ENCODE measurements around the gene SH2B2. TPM values are rescaled to one million over a fixed set of nuclear protein-coding genes. Genes with fewer than 3 reads are reported as not detected.
"Not testable (repeated sequence)": the region's sequence is repeated elsewhere in the genome, so short reads cannot be mapped to it uniquely, and the experiment has no call there.

SH2B2 gene
- total RNA-seq, 2 donors from 2014 or later: 2.4 to 4.9 TPM

DNA sequence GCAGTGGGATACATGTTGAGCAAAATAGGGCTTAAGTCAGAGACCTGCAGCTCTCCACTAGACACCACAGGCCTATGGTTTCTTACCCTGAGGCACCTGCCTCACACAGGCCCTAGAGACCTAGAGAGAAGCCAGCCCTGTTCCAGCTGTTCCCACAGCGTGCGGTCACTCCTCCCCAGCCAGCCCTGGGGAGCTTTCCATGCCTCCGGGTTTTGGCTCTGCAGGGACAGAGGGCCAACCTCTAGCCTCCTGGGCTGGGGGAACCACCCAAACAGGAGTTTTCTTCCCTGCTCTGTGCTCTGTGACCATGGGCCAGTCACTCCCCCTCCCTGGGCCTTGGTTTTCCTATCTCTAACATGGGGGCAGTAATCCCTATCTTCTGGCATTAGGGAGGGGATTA, 33.0 kb downstream of the SH2B2 start:
- H3K36me3 Mint-ChIP-seq: no peaks in the 10 kb centered on the region
- no peak overlapping the region for H3K4me3 Mint-ChIP-seq
- DNase-seq (ENCODE audit: low spot score) (peak; percentile 23), ATAC-seq (no peak)
- H3K9me3 Mint-ChIP-seq: no peaks in the 10 kb centered on the region
- H3K27me3 Mint-ChIP-seq: peaks cover 0 to 8% of the 10 kb centered on the region in 2 donors
- no peak overlapping the region for H3K27ac Mint-ChIP-seq
- H3K4me1 Mint-ChIP-seq (ENCODE audit: low read depth in 2 of 2): no peaks in the 10 kb centered on the region

DNA sequence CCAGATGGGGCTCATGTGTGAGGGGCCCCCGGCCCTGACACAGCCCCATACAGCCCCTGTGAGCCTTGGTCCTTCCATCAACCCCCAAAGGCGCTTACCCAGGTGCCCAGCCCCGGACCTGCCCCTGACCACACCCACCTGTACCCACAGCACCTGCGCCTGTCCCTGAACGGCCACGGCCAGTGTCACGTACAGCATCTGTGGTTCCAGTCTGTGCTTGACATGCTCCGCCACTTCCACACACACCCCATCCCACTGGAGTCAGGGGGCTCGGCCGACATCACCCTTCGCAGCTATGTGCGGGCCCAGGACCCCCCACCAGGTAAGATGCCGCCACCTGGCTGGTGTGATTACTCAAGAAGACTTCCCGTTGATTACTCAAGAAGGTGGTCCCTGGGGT, 33.5 kb downstream of the SH2B2 start:
- H3K9me3 Mint-ChIP-seq: no peaks in the 10 kb centered on the region
- H3K36me3 Mint-ChIP-seq: no peaks in the 10 kb centered on the region
- H3K4me3 Mint-ChIP-seq: no peak overlapping the region
- H3K4me1 Mint-ChIP-seq (ENCODE audit: low read depth in 2 of 2): no peaks in the 10 kb centered on the region
- H3K27ac Mint-ChIP-seq: no peak overlapping the region
- ATAC-seq: no peak
- peak; percentile 55 for DNase-seq (ENCODE audit: low spot score)
- H3K27me3 Mint-ChIP-seq: peaks cover 0 to 8% of the 10 kb centered on the region in 2 donors

DNA sequence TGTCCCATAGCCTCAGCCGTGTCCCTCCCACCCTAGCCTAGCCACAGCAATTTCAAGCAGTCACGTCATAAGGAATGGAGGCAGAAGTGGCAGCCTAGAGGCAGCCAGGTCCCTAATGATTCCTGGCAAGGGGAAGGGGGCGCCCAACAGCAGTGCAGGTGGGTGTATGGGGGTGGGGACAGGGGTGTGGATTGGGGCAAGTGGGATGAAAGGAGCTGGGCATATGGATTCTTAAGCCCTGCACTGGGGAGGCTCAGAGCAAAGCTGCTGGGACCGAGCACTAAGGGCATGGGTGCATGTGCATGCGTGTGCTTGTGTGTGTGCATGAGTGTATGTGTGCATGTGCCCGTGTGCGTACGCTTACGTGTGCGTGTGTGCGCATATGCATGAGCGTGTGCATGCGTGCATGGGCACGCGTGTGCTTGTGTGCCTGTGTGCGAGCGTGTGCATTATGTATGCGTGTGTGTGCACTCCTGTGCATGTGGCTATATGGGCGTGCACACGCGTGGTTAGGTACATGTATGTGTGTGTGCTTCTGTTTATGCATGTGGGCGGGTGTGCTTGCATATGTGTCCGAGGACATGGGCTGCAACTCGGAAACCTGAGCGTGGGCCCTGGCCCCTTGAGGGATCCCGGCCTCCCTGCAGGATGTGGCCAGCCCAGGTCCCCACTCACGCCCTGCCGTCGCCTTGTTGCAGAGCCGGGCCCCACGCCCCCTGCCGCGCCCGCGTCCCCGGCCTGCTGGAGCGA, 34.1 kb downstream of the SH2B2 start:
- H3K9me3 Mint-ChIP-seq: no peaks in the 10 kb centered on the region
- H3K27ac Mint-ChIP-seq: no peak overlapping the region
- DNase-seq (ENCODE audit: low spot score) (no peak), ATAC-seq (no peak)
- no peaks in the 10 kb centered on the region for H3K4me1 Mint-ChIP-seq (ENCODE audit: low read depth in 2 of 2)
- H3K4me3 Mint-ChIP-seq: no peak overlapping the region
- H3K36me3 Mint-ChIP-seq: no peaks in the 10 kb centered on the region
- H3K27me3 Mint-ChIP-seq: peaks cover 0 to 8% of the 10 kb centered on the region in 2 donors

DNA sequence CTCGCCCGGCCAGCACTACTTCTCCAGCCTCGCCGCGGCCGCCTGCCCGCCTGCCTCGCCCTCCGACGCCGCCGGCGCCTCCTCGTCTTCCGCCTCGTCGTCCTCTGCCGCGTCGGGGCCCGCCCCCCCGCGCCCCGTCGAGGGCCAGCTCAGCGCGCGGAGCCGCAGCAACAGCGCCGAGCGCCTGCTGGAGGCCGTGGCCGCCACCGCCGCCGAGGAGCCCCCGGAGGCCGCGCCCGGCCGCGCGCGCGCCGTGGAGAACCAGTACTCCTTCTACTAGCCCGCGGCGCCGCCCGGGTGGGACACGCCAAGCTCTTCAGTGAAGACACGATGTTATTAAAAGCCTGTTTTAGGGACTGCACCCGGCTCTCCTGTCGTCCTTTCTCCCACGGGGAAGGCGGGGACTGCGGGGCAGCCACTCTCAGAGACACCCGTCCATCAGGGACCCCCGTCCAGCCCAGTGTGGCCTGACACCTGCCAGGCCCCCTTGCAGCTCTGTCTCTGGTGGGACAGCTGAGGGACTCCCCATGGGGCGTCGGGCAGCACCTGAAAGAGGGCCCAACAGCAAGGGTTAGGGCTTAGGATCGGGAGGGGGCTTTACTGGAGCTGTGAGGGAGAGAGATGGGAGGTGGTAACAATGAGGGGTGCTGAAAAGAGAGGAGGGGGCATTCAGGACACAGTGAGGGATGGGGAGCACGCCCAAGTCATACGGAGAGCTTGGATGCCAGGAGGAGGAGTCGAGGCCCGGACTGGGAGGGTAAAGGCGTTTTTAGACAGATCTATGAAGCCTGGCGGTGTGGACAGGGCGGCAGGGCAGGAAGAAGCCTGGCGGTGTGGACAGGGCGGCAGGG, 34.9 kb downstream of the SH2B2 start:
- peak in 1 of 2 donors; percentile 62 for ATAC-seq
- Mint-ChIP-seq H3K4me1 (ENCODE audit: low read depth in 2 of 2) (no peaks in the 10 kb centered on the region), H3K36me3 (no peaks in the 10 kb centered on the region), H3K4me3 (no peak overlapping the region), H3K27me3 (peaks cover 0 to 8% of the 10 kb centered on the region in 2 donors), H3K9me3 (no peaks in the 10 kb centered on the region), H3K27ac (no peak overlapping the region)
- DNase-seq (ENCODE audit: low spot score): no peak

DNA sequence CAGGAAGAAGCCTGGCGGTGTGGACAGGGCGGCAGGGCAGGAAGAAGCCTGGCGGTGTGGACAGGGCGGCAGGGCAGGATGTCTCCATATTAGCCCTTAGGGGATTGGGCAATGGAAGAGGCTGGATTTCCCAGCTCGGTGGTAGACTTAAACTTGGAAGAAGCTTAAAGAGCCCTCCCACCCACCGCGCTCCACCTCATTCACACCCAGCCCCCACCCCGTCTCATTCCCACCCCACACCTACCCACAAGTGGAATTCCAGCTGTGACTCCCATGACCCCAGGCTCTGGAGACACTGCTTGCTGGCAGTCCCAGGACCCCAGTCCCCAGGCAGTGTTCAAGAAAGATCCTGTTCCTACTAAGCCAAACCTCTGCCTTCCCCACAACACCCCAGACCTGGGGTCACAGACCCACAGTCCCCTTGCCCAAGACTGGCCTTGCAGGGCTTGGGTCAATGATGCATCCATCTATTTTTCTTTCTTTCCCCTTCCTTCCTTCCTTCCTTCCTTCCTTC, 35.6 kb downstream of the SH2B2 start:
- no peak overlapping the region for H3K27ac Mint-ChIP-seq
- H3K27me3 Mint-ChIP-seq: peaks cover 0 to 8% of the 10 kb centered on the region in 2 donors
- DNase-seq (ENCODE audit: low spot score) (no peak), ATAC-seq (no peak)
- no peaks in the 10 kb centered on the region for H3K9me3 Mint-ChIP-seq
- no peak overlapping the region for H3K4me3 Mint-ChIP-seq
- H3K4me1 Mint-ChIP-seq (ENCODE audit: low read depth in 2 of 2): no peaks in the 10 kb centered on the region
- H3K36me3 Mint-ChIP-seq: no peaks in the 10 kb centered on the region

DNA sequence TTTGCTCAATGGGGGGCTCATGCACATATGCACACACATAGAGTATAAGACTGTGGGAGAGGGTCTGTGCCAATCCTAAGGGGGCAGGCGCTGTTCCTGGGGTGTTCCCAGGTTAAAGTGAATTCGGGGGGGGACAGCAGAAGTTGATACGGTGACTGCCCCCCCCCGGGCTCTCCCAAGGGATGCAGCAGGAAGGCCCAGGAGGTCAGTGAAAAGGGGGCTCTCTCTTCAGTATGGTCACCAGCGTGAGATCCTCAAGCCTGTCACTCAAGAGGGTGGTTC, 37.2 kb downstream of the SH2B2 start:
- Mint-ChIP-seq H3K36me3 (no peaks in the 10 kb centered on the region), H3K27me3 (peaks cover 6 to 16% of the 10 kb centered on the region in 2 donors), H3K4me1 (ENCODE audit: low read depth in 2 of 2) (peaks cover 0 to 1% of the 10 kb centered on the region in 2 donors), H3K27ac (no peak overlapping the region), H3K4me3 (no peak overlapping the region), H3K9me3 (no peaks in the 10 kb centered on the region)
- DNase-seq (ENCODE audit: low spot score): no peak
- no peak for ATAC-seq

DNA sequence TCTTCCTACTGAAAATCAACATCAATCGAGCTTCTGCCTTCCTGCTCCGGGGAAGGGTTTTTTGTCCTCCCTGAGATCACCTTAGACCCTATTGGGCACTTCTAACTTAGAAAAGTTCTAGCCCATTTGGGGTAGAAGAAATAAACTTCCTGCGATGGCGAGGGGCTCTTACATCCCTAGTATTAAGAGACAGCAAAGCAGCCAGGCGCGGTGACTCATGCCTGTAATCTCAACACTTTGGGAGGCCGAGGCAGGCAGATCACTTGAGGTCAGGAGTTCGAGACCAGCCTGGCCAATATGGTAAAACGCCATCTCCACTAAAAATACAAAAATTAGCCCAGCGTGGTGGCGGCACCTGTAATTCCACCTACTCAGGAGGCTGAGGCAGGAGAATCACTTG, 38.4 kb downstream of the SH2B2 start:
- not testable (repeated sequence) for H3K4me1 Mint-ChIP-seq (ENCODE audit: low read depth in 2 of 2); H3K36me3 Mint-ChIP-seq; H3K9me3 Mint-ChIP-seq; H3K4me3 Mint-ChIP-seq; DNase-seq (ENCODE audit: low spot score); H3K27ac Mint-ChIP-seq; ATAC-seq
- H3K27me3 Mint-ChIP-seq: peaks cover 6 to 18% of the 10 kb centered on the region in 2 donors

DNA sequence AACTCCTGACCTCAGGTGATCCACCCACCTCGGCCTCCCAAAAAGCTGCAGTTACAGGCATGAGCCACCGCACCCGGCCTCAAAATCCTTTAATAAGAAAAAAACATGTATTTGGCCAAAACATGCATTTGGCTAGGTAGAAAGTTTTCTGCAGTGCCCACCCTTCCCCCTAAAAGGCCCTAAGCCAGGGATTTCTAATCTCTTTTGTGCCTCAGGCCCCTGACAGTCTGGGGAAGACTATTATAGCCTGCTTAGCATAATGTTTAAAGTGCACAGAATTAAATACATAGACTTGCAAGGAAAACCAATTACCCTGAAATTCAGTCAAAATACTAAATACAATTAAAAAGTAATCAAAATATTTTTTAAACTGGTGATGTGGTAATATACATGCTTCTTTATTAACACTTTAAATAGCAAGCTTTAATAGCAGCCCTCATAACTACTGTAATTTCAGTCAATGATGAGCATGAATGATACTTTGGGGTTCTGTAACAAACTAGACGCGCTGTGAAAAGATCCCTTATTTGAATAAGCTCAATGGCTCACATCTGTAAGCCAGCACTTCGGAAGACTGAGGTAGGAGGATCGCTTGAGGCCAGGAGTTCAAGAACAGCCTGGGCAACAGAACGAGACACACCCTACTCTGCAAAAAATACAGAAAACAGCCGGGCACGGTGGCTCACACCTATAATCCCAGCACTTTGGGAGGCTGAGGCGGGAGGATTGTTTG, 39.7 kb downstream of the SH2B2 start:
- H3K9me3 Mint-ChIP-seq: no peaks in the 10 kb centered on the region
- H3K4me1 Mint-ChIP-seq (ENCODE audit: low read depth in 2 of 2): peaks cover 0 to 7% of the 10 kb centered on the region in 2 donors
- no peak overlapping the region for H3K27ac Mint-ChIP-seq
- no peak overlapping the region for H3K4me3 Mint-ChIP-seq
- ATAC-seq (no peak), DNase-seq (ENCODE audit: low spot score) (no peak)
- H3K36me3 Mint-ChIP-seq: no peaks in the 10 kb centered on the region
- peaks cover 6 to 18% of the 10 kb centered on the region in 2 donors for H3K27me3 Mint-ChIP-seq

DNA sequence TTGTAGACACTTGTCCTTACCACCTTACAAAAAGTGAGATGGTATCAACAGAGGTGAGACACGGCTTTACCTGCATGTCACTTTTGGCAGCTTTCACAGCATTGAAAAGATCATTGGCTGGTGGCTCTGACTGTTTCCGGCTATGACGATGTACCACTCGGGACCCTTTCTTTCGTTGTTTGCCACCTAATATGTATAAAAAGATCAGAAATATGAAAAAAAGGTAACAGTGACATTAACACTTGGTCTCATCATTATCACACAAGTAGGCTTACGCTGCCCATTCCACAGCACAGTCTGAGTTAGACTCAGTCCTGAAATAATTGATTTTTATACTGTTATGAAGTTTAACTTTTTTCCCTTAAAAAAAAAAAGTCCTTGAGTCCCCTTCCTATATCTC, 40.5 kb downstream of the SH2B2 start:
- not testable (repeated sequence) for ATAC-seq

DNA sequence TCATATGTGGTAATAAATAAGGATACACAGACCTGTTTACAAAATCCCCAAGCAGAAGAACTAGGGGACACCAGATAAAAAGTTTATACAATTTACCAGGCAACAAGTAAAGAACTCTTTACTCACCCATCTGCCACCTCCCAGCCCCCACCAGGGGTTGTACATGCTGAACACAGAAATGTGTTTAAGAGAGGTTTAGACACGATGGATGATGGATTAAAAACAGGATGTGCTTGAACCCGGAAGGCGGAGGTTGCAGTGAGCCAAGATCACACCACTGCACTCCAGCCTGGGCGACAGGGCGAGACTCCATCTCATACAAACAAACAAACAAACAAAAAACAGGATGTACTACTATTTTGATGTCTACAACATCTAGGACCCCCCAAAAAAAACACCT, 42.2 kb downstream of the SH2B2 start:
- H3K27me3 Mint-ChIP-seq: peaks cover 6 to 19% of the 10 kb centered on the region in 2 donors
- DNase-seq (ENCODE audit: low spot score): not testable (repeated sequence)
- H3K27ac Mint-ChIP-seq: peak overlapping the region in 1 of 2 donors; percentile 36

More for the DNA sequence above, 40.5 kb downstream of the SH2B2 start:
- H3K4me1 Mint-ChIP-seq (ENCODE audit: low read depth in 2 of 2); H3K4me3 Mint-ChIP-seq; DNase-seq (ENCODE audit: low spot score); H3K36me3 Mint-ChIP-seq; H3K9me3 Mint-ChIP-seq: not testable (repeated sequence)
- peaks cover 6 to 22% of the 10 kb centered on the region in 2 donors for H3K27me3 Mint-ChIP-seq
- H3K27ac Mint-ChIP-seq: peak overlapping the region in 1 of 2 donors; percentile 16

DNA sequence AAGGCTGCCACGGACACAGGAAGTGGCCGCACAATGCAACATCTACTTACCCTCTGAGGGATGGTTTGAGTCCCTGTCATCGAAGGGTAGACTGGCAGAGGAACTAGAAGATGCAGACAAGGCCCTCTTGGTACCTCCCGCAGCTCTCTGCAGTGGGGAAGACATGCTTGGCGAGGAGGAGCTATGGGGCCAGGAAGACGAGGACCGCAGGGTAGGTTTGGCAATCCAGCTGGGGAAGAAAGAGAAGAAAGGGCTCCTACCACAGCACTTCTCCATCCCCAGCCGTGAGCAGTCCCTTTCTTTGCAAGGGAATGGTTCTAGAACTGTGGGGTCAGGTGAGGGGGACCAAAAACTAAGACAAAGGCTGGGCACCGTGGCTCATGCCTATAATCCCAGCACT, 42.7 kb downstream of the SH2B2 start:
- not testable (repeated sequence) for H3K36me3 Mint-ChIP-seq; DNase-seq (ENCODE audit: low spot score); H3K9me3 Mint-ChIP-seq; H3K4me1 Mint-ChIP-seq (ENCODE audit: low read depth in 2 of 2)
- peak in 1 of 2 donors; percentile 51 for ATAC-seq
- H3K27ac Mint-ChIP-seq: peak overlapping the region in 1 of 2 donors; percentile 36
- peak overlapping the region; percentile 28 for H3K4me3 Mint-ChIP-seq
- peaks cover 6 to 16% of the 10 kb centered on the region in 2 donors for H3K27me3 Mint-ChIP-seq

More for the DNA sequence above, 42.2 kb downstream of the SH2B2 start:
- not testable (repeated sequence) for ATAC-seq; H3K4me1 Mint-ChIP-seq (ENCODE audit: low read depth in 2 of 2); H3K36me3 Mint-ChIP-seq; H3K9me3 Mint-ChIP-seq
- H3K4me3 Mint-ChIP-seq: peak overlapping the region; percentile 28

DNA sequence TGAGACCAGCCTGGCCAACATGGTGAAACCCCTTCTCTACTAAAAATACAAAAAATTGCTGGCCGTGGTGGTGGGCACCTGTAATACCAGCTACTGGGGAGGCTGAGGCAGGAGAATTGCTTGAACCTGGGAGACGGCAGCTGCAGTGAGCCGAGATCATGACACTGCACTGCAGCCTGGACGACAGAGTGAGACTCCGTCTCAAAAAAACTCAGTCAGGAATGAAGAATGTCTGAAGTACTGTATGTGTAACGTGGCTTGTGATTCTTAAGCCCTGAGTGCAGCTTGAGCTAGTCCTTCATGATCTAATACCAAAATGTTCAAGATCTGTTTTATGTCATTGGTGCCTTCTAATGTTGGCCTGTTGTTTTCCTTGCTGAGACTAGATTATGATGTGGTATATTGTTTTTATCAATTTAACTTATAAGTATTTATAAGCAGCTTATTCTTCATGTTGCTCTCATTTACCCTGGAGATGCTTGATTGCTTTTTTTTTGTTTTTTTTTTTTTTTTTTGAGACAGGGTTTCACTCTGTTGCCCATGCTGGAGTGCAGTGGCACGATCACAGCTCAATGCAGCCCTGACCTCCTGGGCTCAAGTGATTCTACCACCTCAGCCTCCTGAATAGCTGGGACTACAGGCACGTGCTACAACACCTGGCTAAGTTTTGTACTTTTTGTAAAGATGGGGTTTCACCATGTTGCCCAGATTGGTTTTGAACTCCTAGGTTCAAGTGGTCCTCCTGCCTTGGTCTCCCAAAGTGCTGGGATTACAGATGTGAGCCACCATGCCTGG, 44.2 kb downstream of the SH2B2 start:
- not testable (repeated sequence) for H3K36me3 Mint-ChIP-seq; ATAC-seq; H3K4me1 Mint-ChIP-seq (ENCODE audit: low read depth in 2 of 2); H3K9me3 Mint-ChIP-seq; DNase-seq (ENCODE audit: low spot score); H3K27ac Mint-ChIP-seq; H3K4me3 Mint-ChIP-seq
- H3K27me3 Mint-ChIP-seq: peaks cover 6 to 16% of the 10 kb centered on the region in 2 donors

DNA sequence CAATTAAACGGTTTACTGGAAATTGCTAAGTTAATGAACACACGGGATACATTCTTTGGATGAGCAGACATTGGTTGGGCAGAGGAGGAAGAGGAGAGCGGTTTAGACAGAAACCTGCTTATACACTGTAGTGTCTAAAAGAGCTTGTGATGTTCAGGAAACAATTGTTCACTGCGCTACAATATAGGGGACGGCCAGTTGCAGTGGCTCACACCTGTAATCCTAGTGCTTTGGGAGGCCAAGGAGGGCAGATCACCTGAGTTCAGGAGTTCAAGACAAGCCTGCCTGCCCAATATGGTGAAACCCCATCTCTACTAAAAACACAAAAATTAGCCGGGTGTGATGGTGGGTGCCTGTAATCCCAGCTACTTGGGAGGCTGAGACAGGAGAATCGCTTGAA, 48.9 kb downstream of the SH2B2 start:
- H3K4me3 Mint-ChIP-seq; H3K36me3 Mint-ChIP-seq; H3K27ac Mint-ChIP-seq; DNase-seq (ENCODE audit: low spot score); H3K4me1 Mint-ChIP-seq (ENCODE audit: low read depth in 2 of 2); ATAC-seq; H3K27me3 Mint-ChIP-seq; H3K9me3 Mint-ChIP-seq: not testable (repeated sequence)

Measured in natural killer cell treated with Interleukin-12 subunit alpha and Interleukin-12 subunit beta and Interleukin-15 and Interleukin-18, amount 100 ng/mL, for 72 hours (primary cell).